HepG2 (cell line): ENCODE results near the gene SLC13A3. TPM values are rescaled to one million over a fixed set of nuclear protein-coding genes. Genes with fewer than 3 reads are reported as not detected.
A peak's percentile ranks its signal among the peaks of the same experiment; 100 is the strongest.

Experiments used
- CREM ChIP-seq, 2 experiments: sonication (generic) in 1 of 2; formaldehyde crosslinking in 1 of 2; IDR thresholded peaks; 2 replicates each; pipeline versions ENCODE4 v1.4.0 to v1.6.1; 2016 to 2020; ENCODE audit warnings: antibody characterized with exemption in 1 of 2, mild to moderate bottlenecking in 1 of 2, missing genetic modification reagents in 1 of 2
- FOSL2 ChIP-seq: sonication (generic); formaldehyde crosslinking; IDR thresholded peaks from 2 replicates; pipeline ENCODE4 v1.4.0; 2020; ENCODE audit warnings: missing genetic modification reagents
- KAT7 ChIP-seq: IDR thresholded peaks from 2 replicates; pipeline ENCODE4 v1.6.1; 2018; ENCODE audit warnings: borderline replicate concordance, missing compliant biosample characterization
- KMT2B ChIP-seq: IDR thresholded peaks from 2 replicates; pipeline ENCODE4 v1.6.1; 2016; ENCODE audit warnings: missing genetic modification reagents, missing compliant biosample characterization
- NFIB ChIP-seq: sonication (generic); formaldehyde crosslinking; IDR thresholded peaks from 2 replicates; pipeline ENCODE4 v1.9.0; 2021; ENCODE audit warnings: missing genetic modification reagents, mild to moderate bottlenecking, borderline replicate concordance
- RAD21 ChIP-seq: fragments of 450-650 bp; formaldehyde crosslinking; IDR thresholded peaks from 2 replicates; pipeline ENCODE4 v1.5.0; 2020; ENCODE audit warnings: mild to moderate bottlenecking
- TMF1 ChIP-seq: sonication (generic); formaldehyde crosslinking; IDR thresholded peaks from 2 replicates; pipeline ENCODE4 v1.8.1; 2022; ENCODE audit warnings: low read depth, missing genetic modification reagents
- ZFP41 ChIP-seq: sonication (generic); formaldehyde crosslinking; IDR thresholded peaks from 2 replicates; pipeline ENCODE4 v1.4.0; 2020; ENCODE audit warnings: mild to moderate bottlenecking, missing genetic modification reagents, borderline replicate concordance
- ZNF350 ChIP-seq: sonication (generic); formaldehyde crosslinking; IDR thresholded peaks from 2 replicates; pipeline ENCODE4 v1.4.0; 2020; ENCODE audit warnings: mild to moderate bottlenecking, low read depth, missing genetic modification reagents, borderline replicate concordance
- ZNF484 ChIP-seq: sonication (generic); formaldehyde crosslinking; IDR thresholded peaks from 2 replicates; pipeline ENCODE4 v1.5.1; 2020; ENCODE audit warnings: mild to moderate bottlenecking, low read depth, missing genetic modification reagents, borderline replicate concordance
- ZNF501 ChIP-seq: sonication (generic); formaldehyde crosslinking; IDR thresholded peaks from 2 replicates; pipeline ENCODE4 v1.5.1; 2020; ENCODE audit warnings: mild to moderate bottlenecking, moderate library complexity, missing genetic modification reagents
- ZNF563 ChIP-seq: sonication (generic); formaldehyde crosslinking; IDR thresholded peaks from 2 replicates; pipeline ENCODE4 v1.8.0; 2022; ENCODE audit warnings: mild to moderate bottlenecking, moderate library complexity, missing genetic modification reagents
- ZNF644 ChIP-seq: IDR thresholded peaks from 2 replicates; pipeline ENCODE4 v1.6.1; 2016; ENCODE audit warnings: low read depth
- polyA plus RNA-seq, 8 experiments: library from polyadenylated mRNA; depleted of rRNA in 3 of 8; stranded (reverse) in 7 of 8; unstranded in 1 of 8; fragments of >200 nt; fragmentation: Illumina TruSeq in 4 of 8; extraction: Trizol in 4 of 8; gene quantifications; 2 replicates each; pipeline versions ENCODE4 v1.2.1 to v1.2.3, GENCODE V29; 2011 to 2016; ENCODE audit warnings: low read depth in 4 of 8, missing spikeins in 1 of 8, mixed read lengths in 1 of 8; ENCODE audit not compliant: insufficient read depth in 1 of 8
- total RNA-seq, 5 experiments: library from RNA; depleted of rRNA; stranded (reverse); fragments of >200 nt; fragmentation: Illumina TruSeq; extraction: Trizol; gene quantifications; 2 replicates each; pipeline ENCODE4 v1.2.3, GENCODE V29; 2016; ENCODE audit warnings: low read depth in 1 of 5
- TF ChIP-seq, protein P1 (sequence below): sonication (generic); formaldehyde crosslinking; IDR thresholded peaks from 2 replicates; pipeline ENCODE4 v1.4.0; 2020; ENCODE audit warnings: mild to moderate bottlenecking, missing genetic modification reagents, borderline replicate concordance
- TF ChIP-seq, protein P2 (sequence below): sonication (generic); formaldehyde crosslinking; conservative IDR thresholded peaks from 2 replicates; pipeline ENCODE4 v1.4.0; 2020; ENCODE audit warnings: missing genetic modification reagents
- TF ChIP-seq, protein P3 (sequence below): sonication (generic); formaldehyde crosslinking; IDR thresholded peaks from 2 replicates; pipeline ENCODE4 v1.4.0; 2020; ENCODE audit warnings: mild to moderate bottlenecking, missing genetic modification reagents
- TF ChIP-seq, protein P4 (sequence below): sonication (generic); formaldehyde crosslinking; IDR thresholded peaks from 2 replicates; pipeline ENCODE4 v1.4.0; 2020; ENCODE audit warnings: mild to moderate bottlenecking, missing genetic modification reagents
- TF ChIP-seq, protein P5 (sequence below): sonication (generic); formaldehyde crosslinking; IDR thresholded peaks from 2 replicates; pipeline ENCODE4 v1.5.0; 2020; ENCODE audit warnings: missing genetic modification reagents
- TF ChIP-seq, protein P6 (sequence below): sonication (generic); formaldehyde crosslinking; IDR thresholded peaks from 2 replicates; pipeline ENCODE4 v1.4.0; 2020; ENCODE audit warnings: missing genetic modification reagents, borderline replicate concordance

SLC13A3 gene
- total and polyA plus RNA-seq, 2 of the 13 experiments (the other 11 are each of a cell fraction or from before 2014, with no cell fraction given) = 66.5 to 76.0 TPM

DNA sequence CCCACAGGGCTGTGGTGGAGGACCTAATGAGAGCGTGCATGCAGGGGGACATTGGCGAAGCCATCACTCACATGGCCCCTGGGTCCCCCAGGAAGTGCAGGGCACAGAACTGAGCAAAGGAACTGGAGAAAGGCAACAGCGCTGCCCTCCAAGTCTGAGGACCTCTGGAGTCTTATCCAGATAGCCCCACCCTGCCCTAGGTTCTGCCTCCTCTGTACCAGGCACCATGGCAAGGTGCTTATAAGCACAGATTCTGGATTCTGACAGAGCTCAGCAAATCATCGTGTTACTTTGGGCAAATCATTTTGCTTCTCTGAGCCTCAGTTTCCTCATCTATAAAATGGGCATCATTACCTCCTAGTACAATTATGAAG is 44.5 kb downstream of the SLC13A3 start (continued):
- TF ChIP-seq, protein P1, sequence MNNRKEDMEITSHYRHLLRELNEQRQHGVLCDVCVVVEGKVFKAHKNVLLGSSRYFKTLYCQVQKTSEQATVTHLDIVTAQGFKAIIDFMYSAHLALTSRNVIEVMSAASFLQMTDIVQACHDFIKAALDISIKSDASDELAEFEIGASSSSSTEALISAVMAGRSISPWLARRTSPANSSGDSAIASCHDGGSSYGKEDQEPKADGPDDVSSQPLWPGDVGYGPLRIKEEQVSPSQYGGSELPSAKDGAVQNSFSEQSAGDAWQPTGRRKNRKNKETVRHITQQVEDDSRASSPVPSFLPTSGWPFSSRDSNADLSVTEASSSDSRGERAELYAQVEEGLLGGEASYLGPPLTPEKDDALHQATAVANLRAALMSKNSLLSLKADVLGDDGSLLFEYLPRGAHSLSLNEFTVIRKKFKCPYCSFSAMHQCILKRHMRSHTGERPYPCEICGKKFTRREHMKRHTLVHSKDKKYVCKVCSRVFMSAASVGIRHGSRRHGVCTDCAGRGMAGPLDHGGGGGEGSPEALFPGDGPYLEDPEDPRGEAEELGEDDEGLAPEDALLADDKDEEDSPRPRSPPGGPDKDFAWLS (CRISPR knock-in tag) = no peak
- TF ChIP-seq, protein P2, sequence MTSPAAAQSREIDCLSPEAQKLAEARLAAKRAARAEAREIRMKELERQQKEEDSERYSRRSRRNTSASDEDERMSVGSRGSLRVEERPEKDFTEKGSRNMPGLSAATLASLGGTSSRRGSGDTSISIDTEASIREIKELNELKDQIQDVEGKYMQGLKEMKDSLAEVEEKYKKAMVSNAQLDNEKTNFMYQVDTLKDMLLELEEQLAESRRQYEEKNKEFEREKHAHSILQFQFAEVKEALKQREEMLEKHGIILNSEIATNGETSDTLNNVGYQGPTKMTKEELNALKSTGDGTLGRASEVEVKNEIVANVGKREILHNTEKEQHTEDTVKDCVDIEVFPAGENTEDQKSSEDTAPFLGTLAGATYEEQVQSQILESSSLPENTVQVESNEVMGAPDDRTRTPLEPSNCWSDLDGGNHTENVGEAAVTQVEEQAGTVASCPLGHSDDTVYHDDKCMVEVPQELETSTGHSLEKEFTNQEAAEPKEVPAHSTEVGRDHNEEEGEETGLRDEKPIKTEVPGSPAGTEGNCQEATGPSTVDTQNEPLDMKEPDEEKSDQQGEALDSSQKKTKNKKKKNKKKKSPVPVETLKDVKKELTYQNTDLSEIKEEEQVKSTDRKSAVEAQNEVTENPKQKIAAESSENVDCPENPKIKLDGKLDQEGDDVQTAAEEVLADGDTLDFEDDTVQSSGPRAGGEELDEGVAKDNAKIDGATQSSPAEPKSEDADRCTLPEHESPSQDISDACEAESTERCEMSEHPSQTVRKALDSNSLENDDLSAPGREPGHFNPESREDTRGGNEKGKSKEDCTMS (CRISPR knock-in tag) = 0 out of 2 replicates have a peak, but pooled peaks have one; percentile 34
- TF ChIP-seq, protein P3, sequence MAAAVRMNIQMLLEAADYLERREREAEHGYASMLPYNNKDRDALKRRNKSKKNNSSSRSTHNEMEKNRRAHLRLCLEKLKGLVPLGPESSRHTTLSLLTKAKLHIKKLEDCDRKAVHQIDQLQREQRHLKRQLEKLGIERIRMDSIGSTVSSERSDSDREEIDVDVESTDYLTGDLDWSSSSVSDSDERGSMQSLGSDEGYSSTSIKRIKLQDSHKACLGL (CRISPR knock-in tag) = peak; percentile 55; the same call in 1 of the 2 replicates
- TF ChIP-seq ZNF350 (CRISPR knock-in tag) (no peak), RAD21 (CRISPR knock-in tag) (no peak), NFIB (CRISPR knock-in tag) (no peak), ZFP41 (CRISPR knock-in tag) (no peak), KMT2B (CRISPR knock-in tag) (no peak), ZNF501 (CRISPR knock-in tag) (no peak), ZNF563 (no peak), TMF1 (CRISPR knock-in tag) (no peak), ZNF484 (CRISPR knock-in tag) (no peak), CREM (IDR thresholded peaks at IDR 0.05) (no peak), CREM (CRISPR knock-in tag; IDR thresholded peaks at IDR 0.05) (no peak), KAT7 (CRISPR knock-in tag) (peak; percentile 31; the same call in 1 of the 2 replicates), ZNF644 (CRISPR knock-in tag) (no peak), FOSL2 (no peak)
- TF ChIP-seq, protein P4, sequence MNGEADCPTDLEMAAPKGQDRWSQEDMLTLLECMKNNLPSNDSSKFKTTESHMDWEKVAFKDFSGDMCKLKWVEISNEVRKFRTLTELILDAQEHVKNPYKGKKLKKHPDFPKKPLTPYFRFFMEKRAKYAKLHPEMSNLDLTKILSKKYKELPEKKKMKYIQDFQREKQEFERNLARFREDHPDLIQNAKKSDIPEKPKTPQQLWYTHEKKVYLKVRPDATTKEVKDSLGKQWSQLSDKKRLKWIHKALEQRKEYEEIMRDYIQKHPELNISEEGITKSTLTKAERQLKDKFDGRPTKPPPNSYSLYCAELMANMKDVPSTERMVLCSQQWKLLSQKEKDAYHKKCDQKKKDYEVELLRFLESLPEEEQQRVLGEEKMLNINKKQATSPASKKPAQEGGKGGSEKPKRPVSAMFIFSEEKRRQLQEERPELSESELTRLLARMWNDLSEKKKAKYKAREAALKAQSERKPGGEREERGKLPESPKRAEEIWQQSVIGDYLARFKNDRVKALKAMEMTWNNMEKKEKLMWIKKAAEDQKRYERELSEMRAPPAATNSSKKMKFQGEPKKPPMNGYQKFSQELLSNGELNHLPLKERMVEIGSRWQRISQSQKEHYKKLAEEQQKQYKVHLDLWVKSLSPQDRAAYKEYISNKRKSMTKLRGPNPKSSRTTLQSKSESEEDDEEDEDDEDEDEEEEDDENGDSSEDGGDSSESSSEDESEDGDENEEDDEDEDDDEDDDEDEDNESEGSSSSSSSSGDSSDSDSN (CRISPR knock-in tag) = no peak
- TF ChIP-seq, protein P5, sequence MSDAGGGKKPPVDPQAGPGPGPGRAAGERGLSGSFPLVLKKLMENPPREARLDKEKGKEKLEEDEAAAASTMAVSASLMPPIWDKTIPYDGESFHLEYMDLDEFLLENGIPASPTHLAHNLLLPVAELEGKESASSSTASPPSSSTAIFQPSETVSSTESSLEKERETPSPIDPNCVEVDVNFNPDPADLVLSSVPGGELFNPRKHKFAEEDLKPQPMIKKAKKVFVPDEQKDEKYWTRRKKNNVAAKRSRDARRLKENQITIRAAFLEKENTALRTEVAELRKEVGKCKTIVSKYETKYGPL (CRISPR knock-in tag) = no peak
- TF ChIP-seq, protein P6, sequence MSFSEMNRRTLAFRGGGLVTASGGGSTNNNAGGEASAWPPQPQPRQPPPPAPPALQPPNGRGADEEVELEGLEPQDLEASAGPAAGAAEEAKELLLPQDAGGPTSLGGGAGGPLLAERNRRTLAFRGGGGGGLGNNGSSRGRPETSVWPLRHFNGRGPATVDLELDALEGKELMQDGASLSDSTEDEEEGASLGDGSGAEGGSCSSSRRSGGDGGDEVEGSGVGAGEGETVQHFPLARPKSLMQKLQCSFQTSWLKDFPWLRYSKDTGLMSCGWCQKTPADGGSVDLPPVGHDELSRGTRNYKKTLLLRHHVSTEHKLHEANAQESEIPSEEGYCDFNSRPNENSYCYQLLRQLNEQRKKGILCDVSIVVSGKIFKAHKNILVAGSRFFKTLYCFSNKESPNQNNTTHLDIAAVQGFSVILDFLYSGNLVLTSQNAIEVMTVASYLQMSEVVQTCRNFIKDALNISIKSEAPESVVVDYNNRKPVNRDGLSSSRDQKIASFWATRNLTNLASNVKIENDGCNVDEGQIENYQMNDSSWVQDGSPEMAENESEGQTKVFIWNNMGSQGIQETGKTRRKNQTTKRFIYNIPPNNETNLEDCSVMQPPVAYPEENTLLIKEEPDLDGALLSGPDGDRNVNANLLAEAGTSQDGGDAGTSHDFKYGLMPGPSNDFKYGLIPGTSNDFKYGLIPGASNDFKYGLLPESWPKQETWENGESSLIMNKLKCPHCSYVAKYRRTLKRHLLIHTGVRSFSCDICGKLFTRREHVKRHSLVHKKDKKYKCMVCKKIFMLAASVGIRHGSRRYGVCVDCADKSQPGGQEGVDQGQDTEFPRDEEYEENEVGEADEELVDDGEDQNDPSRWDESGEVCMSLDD = no peak
